Brain microvascular endothelial cell (primary cell): Measurements from ENCODE around the gene CCL1.

Source experiments
- DNase-seq: peaks from one replicate; pipeline ENCODE4 v3.0.0-alpha.2; 2020
- H3K27ac ChIP-seq: fragments of 250-450 bp; sonication (Bioruptor Pico); 2 replicates; pipeline ENCODE4 v1.5.1; 2020; ENCODE audit warnings: mild to moderate bottlenecking, moderate library complexity
- H3K27me3 ChIP-seq: fragments of 250-450 bp; sonication (Bioruptor Pico); replicated peaks from 2 replicates; pipeline ENCODE4 v1.5.1; 2020; ENCODE audit warnings: mild to moderate bottlenecking
- H3K36me3 ChIP-seq: fragments of 250-450 bp; sonication (Bioruptor Pico); replicated peaks from 2 replicates; pipeline ENCODE4 v1.5.1; 2020; ENCODE audit warnings: mild to moderate bottlenecking
- H3K4me3 ChIP-seq: 2 replicates; pipeline ENCODE4 v1.5.1; 2011; ENCODE audit warnings: low read depth, mild to moderate bottlenecking, control low read depth, low read length, moderate library complexity
- in situ Hi-C: cut with HindIII; loops from 2 replicates; pipeline ENCODE4 v1.10.0; 2017; ENCODE audit warnings: low sequenced_read_pairs, low pct_ligation_motif_present
- TF ChIP-seq, protein P1 (sequence below): IDR thresholded peaks from 2 replicates; pipeline ENCODE4 v1.5.1; 2011; ENCODE audit warnings: low read depth, mild to moderate bottlenecking, moderate library complexity, low read length, control low read depth, inconsistent platforms; ENCODE audit errors: missing control alignments

Gene CCL1

DNA sequence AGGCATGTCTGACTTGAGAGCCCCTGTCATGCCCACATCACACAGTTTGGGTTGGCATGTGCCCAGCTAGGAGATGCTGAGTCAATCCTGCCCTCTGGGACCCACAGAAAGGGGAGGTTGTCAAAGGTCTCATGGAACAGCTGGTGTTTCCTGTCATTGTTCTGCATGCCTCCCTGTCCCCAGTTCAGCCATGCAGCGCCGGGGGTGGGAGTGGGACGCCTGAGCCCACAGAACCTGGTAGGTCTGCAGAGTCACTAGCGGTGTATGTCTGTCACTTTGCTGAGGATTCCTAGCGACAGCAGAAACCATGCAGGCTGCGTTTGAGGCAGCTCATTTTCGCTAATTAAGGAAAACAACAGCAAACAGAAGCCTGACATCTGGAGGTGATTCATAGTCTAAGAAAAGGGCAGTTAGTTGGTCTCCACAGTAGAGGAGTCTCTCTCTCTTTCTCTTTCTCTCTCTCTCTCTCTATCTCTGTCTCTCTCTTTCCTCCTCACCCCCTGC, 19.6 kb upstream of the CCL1 start:
- H3K27ac ChIP-seq: no peak overlapping the region
- in situ Hi-C loops: no loop called here
- TF ChIP-seq, protein P1, sequence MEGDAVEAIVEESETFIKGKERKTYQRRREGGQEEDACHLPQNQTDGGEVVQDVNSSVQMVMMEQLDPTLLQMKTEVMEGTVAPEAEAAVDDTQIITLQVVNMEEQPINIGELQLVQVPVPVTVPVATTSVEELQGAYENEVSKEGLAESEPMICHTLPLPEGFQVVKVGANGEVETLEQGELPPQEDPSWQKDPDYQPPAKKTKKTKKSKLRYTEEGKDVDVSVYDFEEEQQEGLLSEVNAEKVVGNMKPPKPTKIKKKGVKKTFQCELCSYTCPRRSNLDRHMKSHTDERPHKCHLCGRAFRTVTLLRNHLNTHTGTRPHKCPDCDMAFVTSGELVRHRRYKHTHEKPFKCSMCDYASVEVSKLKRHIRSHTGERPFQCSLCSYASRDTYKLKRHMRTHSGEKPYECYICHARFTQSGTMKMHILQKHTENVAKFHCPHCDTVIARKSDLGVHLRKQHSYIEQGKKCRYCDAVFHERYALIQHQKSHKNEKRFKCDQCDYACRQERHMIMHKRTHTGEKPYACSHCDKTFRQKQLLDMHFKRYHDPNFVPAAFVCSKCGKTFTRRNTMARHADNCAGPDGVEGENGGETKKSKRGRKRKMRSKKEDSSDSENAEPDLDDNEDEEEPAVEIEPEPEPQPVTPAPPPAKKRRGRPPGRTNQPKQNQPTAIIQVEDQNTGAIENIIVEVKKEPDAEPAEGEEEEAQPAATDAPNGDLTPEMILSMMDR: no peak
- H3K36me3 ChIP-seq: no peaks in the 10 kb centered on the region
- no peak for DNase-seq
- H3K27me3 ChIP-seq: no peaks in the 10 kb centered on the region
- no peak overlapping the region for H3K4me3 ChIP-seq

DNA sequence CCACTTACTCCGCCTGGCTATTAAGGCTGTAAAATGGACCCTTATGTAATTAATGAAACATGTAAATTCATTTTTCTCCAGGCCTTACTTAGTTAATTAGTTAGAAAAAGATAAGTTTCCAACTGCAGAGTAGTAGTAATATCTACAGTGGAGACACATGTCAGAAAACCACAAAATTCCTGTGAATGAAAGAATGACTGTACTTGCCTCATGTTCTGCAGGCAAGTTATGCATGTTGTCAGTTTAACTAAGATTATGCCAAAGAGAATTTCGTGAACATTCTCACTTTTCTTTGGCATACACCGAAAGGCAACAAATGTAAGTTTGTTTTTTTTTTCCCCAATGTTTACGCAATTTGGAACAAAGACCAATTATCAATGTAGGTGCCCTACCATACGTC, 16.8 kb upstream of the CCL1 start:
- DNase-seq: no peak
- TF ChIP-seq, protein P1: no peak
- H3K4me3 ChIP-seq: no peak overlapping the region
- in situ Hi-C loops: no loop called here
- no peaks in the 10 kb centered on the region for H3K36me3 ChIP-seq
- H3K27me3 ChIP-seq: no peaks in the 10 kb centered on the region
- H3K27ac ChIP-seq: no peak overlapping the region

DNA sequence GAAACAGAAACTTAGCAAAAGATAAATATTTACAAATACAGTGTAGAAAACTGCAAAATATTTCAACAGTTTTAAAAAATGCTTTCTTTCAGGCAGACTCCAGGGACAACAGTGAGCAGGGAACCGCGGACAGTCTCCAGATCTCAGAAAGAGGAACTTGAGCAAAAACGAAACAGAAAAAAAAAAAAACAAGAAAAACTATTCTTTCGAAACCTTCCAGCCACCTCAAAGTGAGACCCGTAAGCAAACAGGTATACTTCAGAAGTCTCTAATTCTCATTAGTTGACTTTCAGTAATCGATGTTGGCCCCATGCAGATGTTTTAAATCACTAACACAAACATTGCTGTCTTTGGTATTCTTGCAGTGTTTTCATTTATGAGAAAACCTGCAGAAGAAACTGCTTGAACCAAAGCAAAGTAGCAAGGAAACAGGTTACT, 15.7 kb upstream of the CCL1 start:
- no peak overlapping the region for H3K4me3 ChIP-seq
- TF ChIP-seq, protein P1: no peak
- no peaks in the 10 kb centered on the region for H3K27me3 ChIP-seq
- DNase-seq: no peak
- H3K36me3 ChIP-seq: no peaks in the 10 kb centered on the region
- no peak overlapping the region for H3K27ac ChIP-seq
- in situ Hi-C loops: no loop called here

DNA sequence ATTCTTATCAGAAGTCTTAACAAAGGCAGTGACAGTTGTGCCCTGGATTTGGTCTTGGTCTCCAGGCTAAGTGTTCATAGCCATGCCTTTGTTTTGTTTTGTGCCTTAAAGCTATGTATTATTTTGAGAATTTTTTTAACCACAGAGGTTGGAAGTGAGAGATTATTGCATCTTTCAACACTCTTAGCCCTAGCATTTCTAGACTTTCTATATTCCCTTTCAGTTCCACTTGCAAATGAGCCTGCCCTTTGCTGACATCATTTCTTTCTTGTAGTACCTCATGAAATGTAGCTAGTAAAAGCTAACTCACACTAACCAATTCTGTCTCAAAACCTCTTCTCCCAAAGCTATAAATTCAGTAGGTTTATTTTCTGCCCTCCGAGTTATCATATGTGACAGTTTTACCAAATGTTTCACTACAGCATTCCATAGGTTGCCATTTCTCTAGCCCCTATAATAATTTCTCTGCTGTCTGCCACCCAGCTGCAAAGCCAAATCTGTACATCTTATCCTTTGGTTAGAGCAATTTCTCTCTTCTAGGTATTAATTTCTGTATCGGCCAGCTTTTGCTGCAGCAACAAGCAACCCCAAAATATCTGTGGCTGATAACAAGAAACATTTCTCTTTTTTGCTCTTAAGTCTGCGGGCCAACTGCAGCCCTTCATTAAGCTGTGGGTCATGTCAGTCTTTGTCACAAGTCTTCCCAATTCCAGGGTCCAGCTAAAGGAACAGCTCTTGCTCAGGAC, 14.2 kb upstream of the CCL1 start:
- H3K27me3 ChIP-seq: no peaks in the 10 kb centered on the region
- no peaks in the 10 kb centered on the region for H3K36me3 ChIP-seq
- H3K27ac ChIP-seq: no peak overlapping the region
- in situ Hi-C loops: no loop called here
- no peak overlapping the region for H3K4me3 ChIP-seq
- no peak for DNase-seq
- TF ChIP-seq, protein P1: no peak

DNA sequence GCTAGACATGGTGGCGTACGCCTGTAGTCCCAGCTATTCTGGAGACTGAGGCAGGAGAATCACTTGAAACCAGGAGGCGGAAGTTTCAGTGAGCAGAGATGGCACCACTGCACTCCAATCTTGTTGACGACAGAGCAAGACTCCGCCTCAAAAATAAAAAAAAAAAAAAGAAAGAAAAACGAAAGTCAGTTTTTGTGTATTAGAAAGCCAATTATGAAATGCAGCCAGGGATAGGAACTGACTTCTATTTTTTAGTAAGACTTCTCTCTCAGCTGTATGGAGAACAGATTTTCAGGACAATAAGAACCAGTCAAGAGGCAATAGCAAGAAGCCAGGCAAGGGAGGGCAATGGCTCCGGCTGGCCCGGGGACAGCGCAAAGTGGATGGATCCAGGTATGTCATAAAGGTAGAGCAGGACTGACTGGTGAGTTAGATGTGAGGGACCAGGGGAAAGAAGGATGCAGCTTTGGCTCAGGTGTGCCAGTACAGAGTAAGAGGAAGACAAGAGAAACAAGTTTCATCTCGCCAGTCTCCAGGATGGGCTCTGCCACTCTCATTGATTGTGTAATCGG, 12.5 kb upstream of the CCL1 start:
- Histone ChIP-seq H3K27me3 (no peaks in the 10 kb centered on the region), H3K4me3 (no peak overlapping the region), H3K36me3 (no peaks in the 10 kb centered on the region), H3K27ac (no peak overlapping the region)
- in situ Hi-C loops: no loop called here
- TF ChIP-seq, protein P1: no peak
- DNase-seq: no peak
